Transverse colon (tissue), 4 donors: Measurements from ENCODE around the gene USP6.

Experiments
- EP300 ChIP-seq: sonication (generic); formaldehyde crosslinking; IDR thresholded peaks from one replicate; pipeline ENCODE4 v1.6.1; 2017; ENCODE audit warnings: antibody characterized with exemption, low read depth
- POLR2A ChIP-seq: fragments of 450-650 bp; IDR thresholded peaks from one replicate; pipeline ENCODE4 v1.6.1; 2016; ENCODE audit warnings: antibody characterized with exemption, mild to moderate bottlenecking, moderate library complexity
- POLR2AphosphoS5 ChIP-seq, 3 donors: sonication (generic); formaldehyde crosslinking; IDR thresholded peaks; one replicate each; pipeline ENCODE4 v1.6.1; 2016; ENCODE audit warnings: antibody characterized with exemption in 3 of 3
- TF ChIP-seq, protein P1 (sequence below), 5 experiments: fragments of 200-600 bp in 3 of 5; fragments of 450-650 bp in 2 of 5; sonication (generic) in 3 of 5; IDR thresholded peaks; 1 replicate in 2 of 5; 2 replicates in 3 of 5; pipeline ENCODE4 v1.5.1; 2016 to 2017; ENCODE audit warnings: antibody characterized with exemption in 5 of 5, inconsistent platforms in 3 of 5, mild to moderate bottlenecking in 2 of 5, moderate library complexity in 1 of 5

DNA sequence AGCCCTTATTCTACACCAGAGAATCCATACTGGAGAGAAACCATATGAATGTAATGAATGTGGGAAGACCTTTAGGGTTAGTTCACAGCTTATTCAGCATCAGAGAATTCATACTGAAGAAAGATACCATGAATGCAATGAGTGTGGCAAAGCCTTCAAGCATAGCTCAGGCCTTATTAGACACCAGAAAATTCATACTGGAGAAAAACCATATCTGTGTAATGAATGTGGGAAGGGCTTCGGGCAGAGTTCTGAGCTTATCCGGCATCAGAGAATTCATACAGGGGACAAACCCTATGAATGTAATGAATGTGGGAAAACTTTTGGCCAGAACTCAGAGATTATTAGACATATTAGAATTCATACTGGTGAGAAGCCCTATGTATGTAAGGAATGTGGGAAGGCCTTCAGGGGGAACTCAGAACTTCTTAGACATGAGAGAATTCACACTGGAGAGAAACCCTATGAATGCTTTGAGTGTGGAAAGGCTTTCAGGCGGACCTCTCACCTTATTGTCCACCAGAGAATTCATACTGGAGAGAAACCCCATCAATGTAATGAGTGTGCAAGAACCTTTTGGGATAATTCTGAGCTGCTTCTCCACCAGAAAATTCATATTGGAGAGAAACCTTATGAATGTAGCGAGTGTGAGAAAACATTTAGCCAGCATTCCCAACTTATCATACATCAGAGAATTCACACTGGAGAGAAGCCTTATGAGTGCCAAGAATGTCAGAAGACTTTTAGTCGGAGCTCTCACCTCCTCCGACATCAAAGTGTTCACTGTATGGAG lies 23.4 kb upstream of the USP6 start:
- TF ChIP-seq, protein P1, sequence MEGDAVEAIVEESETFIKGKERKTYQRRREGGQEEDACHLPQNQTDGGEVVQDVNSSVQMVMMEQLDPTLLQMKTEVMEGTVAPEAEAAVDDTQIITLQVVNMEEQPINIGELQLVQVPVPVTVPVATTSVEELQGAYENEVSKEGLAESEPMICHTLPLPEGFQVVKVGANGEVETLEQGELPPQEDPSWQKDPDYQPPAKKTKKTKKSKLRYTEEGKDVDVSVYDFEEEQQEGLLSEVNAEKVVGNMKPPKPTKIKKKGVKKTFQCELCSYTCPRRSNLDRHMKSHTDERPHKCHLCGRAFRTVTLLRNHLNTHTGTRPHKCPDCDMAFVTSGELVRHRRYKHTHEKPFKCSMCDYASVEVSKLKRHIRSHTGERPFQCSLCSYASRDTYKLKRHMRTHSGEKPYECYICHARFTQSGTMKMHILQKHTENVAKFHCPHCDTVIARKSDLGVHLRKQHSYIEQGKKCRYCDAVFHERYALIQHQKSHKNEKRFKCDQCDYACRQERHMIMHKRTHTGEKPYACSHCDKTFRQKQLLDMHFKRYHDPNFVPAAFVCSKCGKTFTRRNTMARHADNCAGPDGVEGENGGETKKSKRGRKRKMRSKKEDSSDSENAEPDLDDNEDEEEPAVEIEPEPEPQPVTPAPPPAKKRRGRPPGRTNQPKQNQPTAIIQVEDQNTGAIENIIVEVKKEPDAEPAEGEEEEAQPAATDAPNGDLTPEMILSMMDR (IDR thresholded peaks at IDR 0.05), result no peak
- no peak for TF ChIP-seq POLR2A
- TF ChIP-seq POLR2AphosphoS5 (IDR thresholded peaks at IDR 0.05), result no peak
- TF ChIP-seq EP300, result no peak
